ENCODE data around the gene ARMC2.

DNA sequence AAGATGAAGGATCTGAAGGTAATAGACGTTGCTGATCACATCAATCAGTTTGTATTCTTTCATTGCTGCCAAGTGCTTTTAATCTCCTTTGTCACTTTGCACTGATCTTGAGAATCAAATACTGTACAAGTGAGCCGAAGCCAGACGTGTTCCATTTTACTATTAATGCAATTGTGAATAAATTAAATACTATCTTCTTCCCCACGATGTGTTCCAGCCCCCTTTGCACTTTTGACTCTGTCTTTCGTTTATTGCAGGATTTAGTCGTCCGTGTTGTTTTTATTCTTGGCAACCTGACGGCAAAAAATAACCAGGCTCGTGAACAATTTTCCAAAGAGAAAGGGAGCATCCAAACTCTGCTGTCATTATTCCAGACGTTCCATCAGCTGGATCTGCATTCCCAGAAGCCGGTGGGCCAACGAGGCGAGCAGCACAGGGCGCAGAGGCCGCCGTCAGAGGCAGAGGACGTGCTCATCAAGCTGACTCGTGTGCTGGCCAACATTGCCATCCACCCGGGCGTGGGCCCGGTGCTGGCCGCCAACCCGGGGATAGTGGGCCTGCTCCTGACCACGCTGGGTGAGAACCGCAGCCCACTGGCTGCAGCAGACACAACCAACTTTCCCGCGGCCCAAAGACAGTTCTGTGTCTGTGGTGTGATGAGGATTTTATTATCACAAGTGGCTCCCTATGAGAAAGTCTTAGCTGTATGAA is 104.7 kb downstream of the ARMC2 start:
- TF ChIP-seq, protein P1, sequence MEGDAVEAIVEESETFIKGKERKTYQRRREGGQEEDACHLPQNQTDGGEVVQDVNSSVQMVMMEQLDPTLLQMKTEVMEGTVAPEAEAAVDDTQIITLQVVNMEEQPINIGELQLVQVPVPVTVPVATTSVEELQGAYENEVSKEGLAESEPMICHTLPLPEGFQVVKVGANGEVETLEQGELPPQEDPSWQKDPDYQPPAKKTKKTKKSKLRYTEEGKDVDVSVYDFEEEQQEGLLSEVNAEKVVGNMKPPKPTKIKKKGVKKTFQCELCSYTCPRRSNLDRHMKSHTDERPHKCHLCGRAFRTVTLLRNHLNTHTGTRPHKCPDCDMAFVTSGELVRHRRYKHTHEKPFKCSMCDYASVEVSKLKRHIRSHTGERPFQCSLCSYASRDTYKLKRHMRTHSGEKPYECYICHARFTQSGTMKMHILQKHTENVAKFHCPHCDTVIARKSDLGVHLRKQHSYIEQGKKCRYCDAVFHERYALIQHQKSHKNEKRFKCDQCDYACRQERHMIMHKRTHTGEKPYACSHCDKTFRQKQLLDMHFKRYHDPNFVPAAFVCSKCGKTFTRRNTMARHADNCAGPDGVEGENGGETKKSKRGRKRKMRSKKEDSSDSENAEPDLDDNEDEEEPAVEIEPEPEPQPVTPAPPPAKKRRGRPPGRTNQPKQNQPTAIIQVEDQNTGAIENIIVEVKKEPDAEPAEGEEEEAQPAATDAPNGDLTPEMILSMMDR (IDR thresholded peaks at IDR 0.05; ENCODE audit: low read depth, low read length, poor library complexity, severe bottlenecking) = no peak
- TF ChIP-seq EZH2phosphoT487 (IDR thresholded peaks at IDR 0.05; ENCODE audit: borderline replicate concordance, low read length) = no peak

All from DOHH2 (cell line).